ENCODE measurements around the gene LDHB. TPM values are rescaled to one million over a fixed set of nuclear protein-coding genes. Genes with fewer than 3 reads are reported as not detected.

LDHB gene
- total and polyA plus RNA-seq, 10 of the 15 experiments (the other 5 are each of a cell fraction or from before 2014, with no cell fraction given) = 800 to 3,692 (median 1,366) TPM

GRCh38 chr12:21665816-21666215 is 8.2 kb upstream of the LDHB start (continued):
- TF ChIP-seq ZNF687 (IDR thresholded peaks at IDR 0.05) (no peak), SP1 (IDR thresholded peaks at IDR 0.05; ENCODE audit: low read depth, low read length) (no peak), CUX1 (IDR thresholded peaks at IDR 0.05; ENCODE audit: insufficient replicate concordance, low read depth, low read length) (no peak), TCF3 (IDR thresholded peaks at IDR 0.05; ENCODE audit: borderline replicate concordance, insufficient read depth, low read depth, low read length) (no peak), SIX5 (IDR thresholded peaks at IDR 0.05; ENCODE audit: low read depth, low read length, severe bottlenecking) (no peak), SUZ12 (IDR thresholded peaks at IDR 0.05; ENCODE audit: unreplicated experiment) (no peak), BCL11A (IDR thresholded peaks at IDR 0.05; ENCODE audit: low read depth, low read length) (no peak)
